ENCODE measurements around the gene POLL.

Gene POLL

GRCh38 chr10:101565370-101565900 is 22.6 kb downstream of the POLL start:
- ATAC-seq (replicated peaks): no peak
- no peak for DNase-seq
- no peak overlapping the region for H3K27ac Mint-ChIP-seq
- no peaks in the 10 kb centered on the region for H3K9me3 Mint-ChIP-seq
- no peak overlapping the region for H3K4me3 Mint-ChIP-seq
- no peaks in the 10 kb centered on the region for H3K36me3 Mint-ChIP-seq
- H3K27me3 Mint-ChIP-seq: peaks cover 59 to 79% of the 10 kb centered on the region in 2 donors
- H3K4me1 Mint-ChIP-seq: peaks cover 18 to 26% of the 10 kb centered on the region in 2 donors

DNA sequence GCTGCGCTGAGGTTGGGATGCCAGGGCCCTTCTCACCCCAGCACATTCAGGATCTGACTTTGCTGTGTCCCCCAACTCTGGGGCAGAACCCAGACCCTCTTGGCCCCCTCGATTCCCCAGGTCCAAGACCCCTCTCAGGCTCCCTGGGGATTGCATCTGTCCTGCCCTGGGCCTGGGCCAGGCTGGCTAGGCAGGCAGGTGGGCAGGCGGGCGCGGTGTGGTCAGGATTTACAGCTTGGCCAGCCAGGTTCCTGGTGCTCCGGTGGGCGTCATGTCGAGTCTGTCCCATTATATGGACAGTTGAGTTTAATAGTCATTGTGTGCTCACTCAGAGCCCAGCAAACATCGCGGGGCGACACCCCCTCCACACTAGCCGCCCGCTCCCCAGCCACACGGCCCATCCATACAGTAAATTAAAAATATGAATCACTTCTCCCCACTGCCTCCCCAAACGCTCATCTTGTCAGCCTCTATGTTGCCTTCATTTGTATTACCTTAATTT is 23.5 kb downstream of the POLL start:
- Mint-ChIP-seq H3K36me3 (no peaks in the 10 kb centered on the region), H3K9me3 (no peaks in the 10 kb centered on the region), H3K4me1 (peaks cover 13 to 17% of the 10 kb centered on the region in 2 donors), H3K27me3 (peaks cover 55 to 78% of the 10 kb centered on the region in 2 donors), H3K27ac (no peak overlapping the region), H3K4me3 (no peak overlapping the region)
- ATAC-seq (replicated peaks) (no peak), DNase-seq (no peak)

GRCh38 chr10:101563497-101564040 is 24.5 kb downstream of the POLL start:
- Mint-ChIP-seq H3K4me3 (no peak overlapping the region), H3K27ac (no peak overlapping the region), H3K4me1 (peaks cover 15 to 17% of the 10 kb centered on the region in 2 donors), H3K36me3 (no peaks in the 10 kb centered on the region), H3K27me3 (peaks cover 45 to 69% of the 10 kb centered on the region in 2 donors), H3K9me3 (no peaks in the 10 kb centered on the region)
- DNase-seq: no peak
- ATAC-seq (replicated peaks): no peak

DNA sequence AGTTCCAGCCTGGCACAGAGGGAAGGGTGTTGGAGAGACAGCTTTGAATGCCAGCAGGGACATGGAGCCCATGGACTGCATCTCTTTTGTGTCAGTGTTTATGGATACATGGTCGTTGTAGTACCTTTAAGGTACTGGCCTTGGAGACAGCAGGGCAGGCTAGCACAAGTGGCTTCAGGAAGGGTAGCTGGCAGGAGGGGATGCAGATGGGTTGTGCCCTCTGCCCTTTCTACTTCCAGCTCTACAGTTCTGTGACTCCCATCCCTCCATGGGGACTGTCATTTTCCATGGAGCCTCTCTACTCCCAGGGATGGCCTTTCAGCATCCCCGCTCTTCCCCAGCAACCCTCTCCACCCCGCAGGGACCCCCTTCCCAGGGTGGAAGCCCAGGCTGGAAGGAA is 25.1 kb downstream of the POLL start:
- Mint-ChIP-seq H3K4me3 (no peak overlapping the region), H3K27me3 (peaks cover 40 to 63% of the 10 kb centered on the region in 2 donors), H3K36me3 (no peaks in the 10 kb centered on the region), H3K4me1 (peaks cover 15 to 17% of the 10 kb centered on the region in 2 donors), H3K9me3 (no peaks in the 10 kb centered on the region), H3K27ac (no peak overlapping the region)
- ATAC-seq (replicated peaks): no peak
- DNase-seq: no peak

- ATAC-seq (replicated peaks): no peak
- no peak overlapping the region for H3K27ac Mint-ChIP-seq
- no peak for DNase-seq
- H3K4me3 Mint-ChIP-seq: no peak overlapping the region
- H3K36me3 Mint-ChIP-seq: no peaks in the 10 kb centered on the region
- H3K27me3 Mint-ChIP-seq: peaks cover 32 to 56% of the 10 kb centered on the region in 2 donors
- peaks cover 12 to 16% of the 10 kb centered on the region in 2 donors for H3K4me1 Mint-ChIP-seq
- H3K9me3 Mint-ChIP-seq: no peaks in the 10 kb centered on the region
These were observed 25.8 kb downstream of the POLL start for GRCh38 chr10:101562231-101562630.

DNA sequence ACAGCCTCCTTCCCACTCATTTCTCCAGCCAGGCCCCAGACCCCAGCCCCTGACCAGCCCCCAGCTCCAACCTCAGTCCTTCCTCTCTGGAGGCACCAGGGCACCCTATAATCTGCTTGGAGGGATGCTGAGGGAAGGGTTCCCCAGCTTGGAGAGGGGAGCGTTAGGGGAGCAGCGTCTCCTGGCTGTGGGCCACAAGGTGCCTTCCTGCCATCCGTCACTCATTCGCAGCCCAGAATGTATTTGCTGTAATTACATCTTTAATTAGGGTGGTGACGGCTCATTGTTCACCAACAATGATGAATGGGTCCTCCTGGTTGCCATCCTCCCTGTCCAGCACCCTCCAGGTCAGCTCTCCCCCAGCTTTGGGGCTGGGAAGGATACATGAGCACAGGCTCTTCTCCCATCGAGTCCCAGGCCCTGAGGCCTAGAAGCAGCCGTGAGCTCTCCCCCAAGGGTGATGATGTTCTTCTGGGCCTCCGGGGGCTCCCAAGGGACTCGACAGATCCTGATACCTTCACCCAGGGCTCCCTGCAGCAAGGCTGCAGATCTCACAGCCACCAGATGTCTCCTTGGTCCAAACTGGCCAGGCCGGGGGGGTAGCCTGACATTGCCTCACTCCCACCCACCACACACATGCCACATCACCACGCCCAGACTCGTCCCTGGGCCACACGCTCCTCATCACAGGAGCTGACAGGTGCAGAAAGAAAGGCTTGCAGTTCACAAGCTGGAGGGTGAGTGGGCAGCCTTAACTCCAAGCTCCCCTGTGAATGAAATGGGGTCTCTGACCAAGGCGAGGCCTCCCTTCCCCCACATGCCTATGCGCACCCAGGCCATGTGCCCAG is 26.8 kb downstream of the POLL start:
- H3K27ac Mint-ChIP-seq: no peak overlapping the region
- H3K4me1 Mint-ChIP-seq: peaks cover 3 to 12% of the 10 kb centered on the region in 2 donors
- no peak overlapping the region for H3K4me3 Mint-ChIP-seq

DNA sequence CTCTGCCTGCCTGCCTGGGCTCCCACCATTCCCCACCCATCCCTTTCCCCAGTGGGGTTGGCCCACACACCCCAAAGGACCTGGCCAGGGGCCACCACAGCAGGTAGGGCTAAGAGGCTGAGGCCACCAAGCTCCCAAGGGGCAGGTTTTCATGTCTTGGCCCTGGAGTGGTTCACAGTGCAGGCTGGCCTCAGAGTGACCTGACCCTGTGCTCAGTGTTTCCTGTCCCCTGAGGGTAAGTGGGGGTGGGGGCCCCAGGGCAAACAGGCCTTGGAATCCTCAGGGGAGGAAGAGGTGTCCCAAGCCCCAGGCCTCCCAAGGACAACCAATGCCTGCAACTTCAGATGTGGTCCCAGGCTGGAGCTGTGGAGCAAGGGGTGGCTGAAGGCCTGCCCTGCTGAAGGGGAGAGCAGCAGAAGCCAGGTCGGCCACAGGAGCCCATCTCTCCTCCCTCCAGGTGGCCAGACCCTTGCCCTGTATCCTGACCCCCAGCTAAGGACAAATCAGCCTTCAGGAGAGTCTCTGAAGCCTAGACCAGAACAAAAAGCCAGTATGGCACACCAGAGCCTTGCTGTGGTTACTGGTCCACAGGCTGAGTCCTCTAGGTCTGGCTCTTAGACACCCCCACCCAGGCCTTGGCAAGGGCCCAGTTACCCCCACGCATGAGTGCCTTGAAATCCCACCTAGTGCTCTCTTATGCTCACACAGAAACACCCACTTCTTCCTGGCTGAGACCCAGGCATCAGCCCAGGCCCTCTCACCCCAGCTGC is 27.6 kb downstream of the POLL start:
- peaks cover 17 to 38% of the 10 kb centered on the region in 2 donors for H3K27me3 Mint-ChIP-seq
- DNase-seq (no peak), ATAC-seq (replicated peaks) (no peak)
- H3K27ac Mint-ChIP-seq: no peak overlapping the region
- H3K4me1 Mint-ChIP-seq: peaks cover 0 to 10% of the 10 kb centered on the region in 2 donors
- H3K36me3 Mint-ChIP-seq: peaks cover 0 to 2% of the 10 kb centered on the region in 2 donors
- no peaks in the 10 kb centered on the region for H3K9me3 Mint-ChIP-seq
- no peak overlapping the region for H3K4me3 Mint-ChIP-seq

More for the DNA sequence above, 26.8 kb downstream of the POLL start:
- Mint-ChIP-seq H3K9me3 (no peaks in the 10 kb centered on the region), H3K36me3 (peaks cover 0 to 2% of the 10 kb centered on the region in 2 donors), H3K27me3 (peaks cover 25 to 46% of the 10 kb centered on the region in 2 donors)
- DNase-seq: no peak
- no peak for ATAC-seq (replicated peaks)

DNA sequence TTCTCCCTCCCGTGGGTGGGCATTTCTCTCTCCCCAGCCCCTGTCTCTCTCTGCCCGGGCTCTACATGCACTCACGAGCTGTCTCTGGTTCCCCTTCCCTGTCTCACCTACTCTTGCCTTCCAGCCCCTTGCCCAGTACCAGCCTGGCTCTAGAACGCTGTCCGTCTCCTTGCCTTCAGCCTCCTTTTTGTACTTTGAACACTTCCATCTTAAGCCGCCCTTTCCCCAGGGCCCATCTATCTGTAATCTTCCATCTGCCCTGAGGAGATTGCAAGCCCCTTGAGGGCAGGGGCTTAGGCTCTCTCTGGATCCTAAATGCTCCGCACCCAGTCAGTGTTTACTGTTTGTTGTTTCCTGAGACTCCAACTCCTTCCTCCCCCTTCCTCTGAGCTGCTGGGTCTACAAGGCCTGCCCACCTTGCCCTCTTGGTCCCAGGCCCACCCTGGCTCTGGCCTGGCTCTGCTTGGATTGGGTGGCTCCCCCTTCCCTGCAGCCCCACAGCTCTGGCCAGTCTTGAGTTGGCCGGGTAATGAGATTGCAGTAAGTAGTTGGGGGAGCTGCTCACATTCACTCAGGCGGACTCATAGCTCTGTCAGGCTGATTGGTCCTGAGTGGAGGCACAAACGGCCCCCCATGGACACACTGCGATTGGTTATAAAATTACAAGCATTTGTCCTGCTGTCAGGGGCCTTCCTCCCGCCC is 28.3 kb downstream of the POLL start:
- DNase-seq: no peak
- Mint-ChIP-seq H3K27me3 (peaks cover 9 to 31% of the 10 kb centered on the region in 2 donors), H3K4me1 (peaks cover 0 to 10% of the 10 kb centered on the region in 2 donors), H3K9me3 (no peaks in the 10 kb centered on the region), H3K36me3 (peaks cover 2 to 4% of the 10 kb centered on the region in 2 donors), H3K4me3 (no peak overlapping the region), H3K27ac (no peak overlapping the region)
- no peak for ATAC-seq (replicated peaks)

GRCh38 chr10:101558671-101559595 is 29.1 kb downstream of the POLL start:
- peaks cover 6 to 9% of the 10 kb centered on the region in 2 donors for H3K36me3 Mint-ChIP-seq
- H3K4me1 Mint-ChIP-seq: peaks cover 0 to 10% of the 10 kb centered on the region in 2 donors
- DNase-seq: no peak
- no peak overlapping the region for H3K27ac Mint-ChIP-seq
- no peak overlapping the region for H3K4me3 Mint-ChIP-seq
- H3K9me3 Mint-ChIP-seq: no peaks in the 10 kb centered on the region
- ATAC-seq (replicated peaks): no peak
- H3K27me3 Mint-ChIP-seq: peaks cover 5 to 24% of the 10 kb centered on the region in 2 donors

DNA sequence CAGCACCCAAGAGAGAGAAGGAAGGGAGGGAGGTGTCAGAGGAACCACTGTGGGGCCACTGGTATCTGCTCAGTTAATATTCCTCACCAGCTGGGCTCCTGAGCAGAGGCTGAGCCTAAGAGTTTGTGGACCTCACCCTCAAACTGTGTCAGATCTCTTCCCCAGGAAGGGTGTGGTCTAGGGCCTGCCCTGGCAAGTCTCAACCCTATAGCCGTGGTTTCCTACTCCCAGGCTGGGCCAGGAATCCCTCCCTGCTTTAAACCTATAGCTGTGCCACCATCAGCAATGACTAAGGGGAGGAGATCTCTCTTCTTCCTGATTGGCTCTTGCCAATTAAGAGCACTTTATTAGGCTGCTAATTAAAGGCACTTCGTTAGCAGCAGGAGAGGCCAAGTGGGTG is 29.9 kb downstream of the POLL start:
- no peak overlapping the region for H3K4me3 Mint-ChIP-seq
- no peak overlapping the region for H3K27ac Mint-ChIP-seq
- peaks cover 11 to 15% of the 10 kb centered on the region in 2 donors for H3K36me3 Mint-ChIP-seq
- DNase-seq (no peak), ATAC-seq (replicated peaks) (no peak)
- no peaks in the 10 kb centered on the region for H3K9me3 Mint-ChIP-seq
- H3K4me1 Mint-ChIP-seq: peaks cover 0 to 10% of the 10 kb centered on the region in 2 donors
- peaks cover 0 to 17% of the 10 kb centered on the region in 2 donors for H3K27me3 Mint-ChIP-seq

DNA sequence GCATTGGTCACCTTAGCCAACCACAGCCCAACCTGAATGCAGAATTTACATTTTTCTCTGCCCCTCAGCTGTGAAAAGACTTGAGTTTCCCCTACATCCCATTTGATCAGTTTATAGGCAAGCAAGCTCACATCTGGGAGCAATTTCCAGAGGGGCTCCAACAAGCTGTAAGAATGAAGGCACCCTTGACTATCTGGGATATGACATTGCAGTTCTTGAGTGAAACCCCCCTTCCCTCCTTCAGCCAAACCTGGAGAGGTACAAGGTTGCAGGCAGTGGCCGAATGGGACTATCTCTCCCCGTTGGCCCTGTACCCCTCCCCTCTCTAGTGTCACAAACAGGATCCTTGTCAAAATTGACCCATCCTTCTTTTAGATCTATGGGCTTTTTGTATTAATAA is 30.5 kb downstream of the POLL start:
- no peak overlapping the region for H3K4me3 Mint-ChIP-seq
- ATAC-seq (replicated peaks): no peak

DNA sequence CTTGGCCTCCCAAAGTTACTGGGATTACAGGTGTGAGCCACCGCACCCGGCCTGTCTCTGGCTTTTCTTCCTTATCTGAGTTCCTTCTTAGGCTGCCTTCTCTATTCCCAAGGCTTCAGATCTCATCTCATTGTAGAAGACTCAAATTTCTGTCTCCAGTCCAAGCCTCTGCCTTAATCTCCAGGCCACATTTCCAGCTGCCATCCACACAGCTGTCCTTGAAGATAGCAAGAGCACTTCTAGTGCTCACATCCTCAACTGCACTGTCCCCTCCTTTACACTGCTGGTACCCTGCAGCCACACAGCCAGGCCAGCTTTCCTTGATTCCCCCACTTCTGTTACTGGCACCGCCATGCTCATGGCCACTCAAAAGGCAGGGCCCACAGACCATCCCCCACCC is 35.6 kb downstream of the POLL start:
- H3K27ac Mint-ChIP-seq: no peak overlapping the region

More for the DNA sequence above, 30.5 kb downstream of the POLL start:
- no peak for DNase-seq
- no peaks in the 10 kb centered on the region for H3K9me3 Mint-ChIP-seq
- no peak overlapping the region for H3K27ac Mint-ChIP-seq
- peaks cover 18 to 22% of the 10 kb centered on the region in 2 donors for H3K36me3 Mint-ChIP-seq
- peaks cover 0 to 14% of the 10 kb centered on the region in 2 donors for H3K27me3 Mint-ChIP-seq
- H3K4me1 Mint-ChIP-seq: peaks cover 0 to 10% of the 10 kb centered on the region in 2 donors

DNA sequence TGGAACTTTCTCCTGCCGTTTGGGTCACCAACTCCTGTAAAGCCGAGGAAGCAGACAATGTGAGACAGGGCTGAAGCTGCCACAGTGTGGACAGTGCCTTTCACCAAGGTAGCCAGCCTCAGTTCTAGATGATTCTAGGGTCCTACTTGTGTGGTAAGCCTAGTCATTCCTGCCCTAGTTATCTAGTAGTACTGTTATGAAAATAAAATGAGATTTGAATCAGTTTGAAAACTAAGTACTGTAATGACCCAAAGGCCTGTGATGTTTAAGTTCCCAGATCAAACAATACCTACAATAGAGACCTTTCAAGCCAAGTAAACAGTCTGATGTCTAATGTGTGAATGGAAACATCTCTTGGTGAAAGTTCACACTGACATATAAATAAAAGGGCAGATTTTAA is 37.1 kb downstream of the POLL start:
- H3K9me3 Mint-ChIP-seq: no peaks in the 10 kb centered on the region
- H3K36me3 Mint-ChIP-seq: peaks cover 31 to 41% of the 10 kb centered on the region in 2 donors
- DNase-seq (no peak), ATAC-seq (replicated peaks) (peak; percentile 14 to 25)
- H3K27me3 Mint-ChIP-seq: no peaks in the 10 kb centered on the region
- no peaks in the 10 kb centered on the region for H3K4me1 Mint-ChIP-seq
- H3K27ac Mint-ChIP-seq: no peak overlapping the region
- H3K4me3 Mint-ChIP-seq: no peak overlapping the region

More for the DNA sequence above, 35.6 kb downstream of the POLL start:
- no peaks in the 10 kb centered on the region for H3K4me1 Mint-ChIP-seq
- peaks cover 32 to 38% of the 10 kb centered on the region in 2 donors for H3K36me3 Mint-ChIP-seq
- DNase-seq (no peak), ATAC-seq (replicated peaks) (no peak)
- no peaks in the 10 kb centered on the region for H3K27me3 Mint-ChIP-seq
- no peaks in the 10 kb centered on the region for H3K9me3 Mint-ChIP-seq
- H3K4me3 Mint-ChIP-seq: no peak overlapping the region

All from stimulated activated naive B cell treated with anti-CD40 and anti-IgM and Interleukin-4, amounts not matched to agents 10 μg/mL and 1 μg/mL and 100 μg/mL, for 72 hours (primary cell).